NCI-H345 (cell line): ENCODE results near the gene LMX1B.

Experiments
- DNase-seq: peaks from one replicate; lab custom pipeline; 2025; lab: John Stamatoyannopoulos, UW

LMX1B gene

GRCh38 chr9:126658201-126658825 lies 44.6 kb downstream of the LMX1B start:
- DNase-seq, result no peak

GRCh38 chr9:126658956-126659555 lies 45.3 kb downstream of the LMX1B start:
- DNase-seq, result no peak

GRCh38 chr9:126661122-126661520 lies 47.4 kb downstream of the LMX1B start:
- no peak for DNase-seq

- DNase-seq, result no peak
These were observed 48.0 kb downstream of the LMX1B start for GRCh38 chr9:126661521-126662251.

GRCh38 chr9:126663661-126664072 lies 49.9 kb downstream of the LMX1B start:
- DNase-seq, result no peak

GRCh38 chr9:126664900-126665643 lies 51.3 kb downstream of the LMX1B start:
- DNase-seq, result no peak

- DNase-seq, result no peak
These were observed 51.9 kb downstream of the LMX1B start for GRCh38 chr9:126665644-126666035.

- no peak for DNase-seq
These were observed 52.6 kb downstream of the LMX1B start for GRCh38 chr9:126666155-126666803.

GRCh38 chr9:126667190-126668055 lies 53.7 kb downstream of the LMX1B start:
- peak; percentile 75 for DNase-seq

GRCh38 chr9:126668058-126668457 lies 54.3 kb downstream of the LMX1B start:
- DNase-seq, result no peak

- DNase-seq, result no peak
These were observed 55.4 kb downstream of the LMX1B start for GRCh38 chr9:126669108-126669507.

GRCh38 chr9:126670270-126670669 lies 56.5 kb downstream of the LMX1B start:
- no peak for DNase-seq

GRCh38 chr9:126671381-126671831 lies 57.7 kb downstream of the LMX1B start:
- DNase-seq, result no peak

- no peak for DNase-seq
These were observed 58.3 kb downstream of the LMX1B start for GRCh38 chr9:126671983-126672382.

GRCh38 chr9:126672634-126673284 lies 59.0 kb downstream of the LMX1B start:
- no peak for DNase-seq

- peak; percentile 46 for DNase-seq
These were observed 60.1 kb downstream of the LMX1B start for GRCh38 chr9:126673689-126674364.

GRCh38 chr9:126674365-126675146 lies 60.8 kb downstream of the LMX1B start:
- DNase-seq, result no peak

GRCh38 chr9:126675147-126675467 lies 61.4 kb downstream of the LMX1B start:
- no peak for DNase-seq

GRCh38 chr9:126676102-126676684 lies 62.5 kb downstream of the LMX1B start:
- DNase-seq, result no peak
